Astrocyte of the cerebellum (primary cell): ENCODE results near the gene CFAP61.

Source experiments
- DNase-seq: peaks from one replicate; pipeline ENCODE4 v3.0.0-alpha.2; 2011; ENCODE audit warnings: low read depth
- H3K4me3 ChIP-seq: 2 replicates; pipeline ENCODE4 v1.5.1; 2011; ENCODE audit warnings: mild to moderate bottlenecking, low read depth, low read length, moderate library complexity
- in situ Hi-C: cut with HindIII; loops from 2 replicates; pipeline ENCODE4 v1.10.0; 2017; ENCODE audit warnings: low sequenced_read_pairs
- TF ChIP-seq, protein P1 (sequence below): IDR thresholded peaks from 2 replicates; pipeline ENCODE4 v1.5.1; 2012; ENCODE audit warnings: low read length, low read depth, moderate library complexity, mild to moderate bottlenecking; ENCODE audit errors: missing control alignments

Gene CFAP61

DNA sequence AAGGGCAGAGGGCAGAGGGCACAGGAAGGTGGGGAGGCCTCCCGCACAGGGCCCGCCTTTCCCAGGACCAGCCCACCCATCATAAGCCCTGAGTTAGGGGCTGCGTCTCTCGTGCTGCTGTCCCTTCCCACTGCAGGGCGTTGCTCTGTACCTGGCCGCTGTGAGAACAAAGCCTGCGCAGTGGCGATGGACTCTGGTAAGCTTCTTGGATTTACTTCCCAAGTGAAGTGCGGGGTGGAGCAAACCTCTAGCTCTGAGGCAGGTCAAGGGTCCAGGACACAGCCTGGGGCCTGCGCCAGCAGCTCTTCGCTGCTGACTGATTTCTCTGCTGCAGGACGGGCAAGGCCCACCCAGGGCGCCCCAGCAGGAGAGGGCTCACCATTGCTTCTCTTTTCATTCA lies 339.4 kb downstream of the CFAP61 start:
- in situ Hi-C loops: no loop called here
- no peak for DNase-seq
- TF ChIP-seq, protein P1, sequence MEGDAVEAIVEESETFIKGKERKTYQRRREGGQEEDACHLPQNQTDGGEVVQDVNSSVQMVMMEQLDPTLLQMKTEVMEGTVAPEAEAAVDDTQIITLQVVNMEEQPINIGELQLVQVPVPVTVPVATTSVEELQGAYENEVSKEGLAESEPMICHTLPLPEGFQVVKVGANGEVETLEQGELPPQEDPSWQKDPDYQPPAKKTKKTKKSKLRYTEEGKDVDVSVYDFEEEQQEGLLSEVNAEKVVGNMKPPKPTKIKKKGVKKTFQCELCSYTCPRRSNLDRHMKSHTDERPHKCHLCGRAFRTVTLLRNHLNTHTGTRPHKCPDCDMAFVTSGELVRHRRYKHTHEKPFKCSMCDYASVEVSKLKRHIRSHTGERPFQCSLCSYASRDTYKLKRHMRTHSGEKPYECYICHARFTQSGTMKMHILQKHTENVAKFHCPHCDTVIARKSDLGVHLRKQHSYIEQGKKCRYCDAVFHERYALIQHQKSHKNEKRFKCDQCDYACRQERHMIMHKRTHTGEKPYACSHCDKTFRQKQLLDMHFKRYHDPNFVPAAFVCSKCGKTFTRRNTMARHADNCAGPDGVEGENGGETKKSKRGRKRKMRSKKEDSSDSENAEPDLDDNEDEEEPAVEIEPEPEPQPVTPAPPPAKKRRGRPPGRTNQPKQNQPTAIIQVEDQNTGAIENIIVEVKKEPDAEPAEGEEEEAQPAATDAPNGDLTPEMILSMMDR: no peak
- no peak overlapping the region for H3K4me3 ChIP-seq

DNA sequence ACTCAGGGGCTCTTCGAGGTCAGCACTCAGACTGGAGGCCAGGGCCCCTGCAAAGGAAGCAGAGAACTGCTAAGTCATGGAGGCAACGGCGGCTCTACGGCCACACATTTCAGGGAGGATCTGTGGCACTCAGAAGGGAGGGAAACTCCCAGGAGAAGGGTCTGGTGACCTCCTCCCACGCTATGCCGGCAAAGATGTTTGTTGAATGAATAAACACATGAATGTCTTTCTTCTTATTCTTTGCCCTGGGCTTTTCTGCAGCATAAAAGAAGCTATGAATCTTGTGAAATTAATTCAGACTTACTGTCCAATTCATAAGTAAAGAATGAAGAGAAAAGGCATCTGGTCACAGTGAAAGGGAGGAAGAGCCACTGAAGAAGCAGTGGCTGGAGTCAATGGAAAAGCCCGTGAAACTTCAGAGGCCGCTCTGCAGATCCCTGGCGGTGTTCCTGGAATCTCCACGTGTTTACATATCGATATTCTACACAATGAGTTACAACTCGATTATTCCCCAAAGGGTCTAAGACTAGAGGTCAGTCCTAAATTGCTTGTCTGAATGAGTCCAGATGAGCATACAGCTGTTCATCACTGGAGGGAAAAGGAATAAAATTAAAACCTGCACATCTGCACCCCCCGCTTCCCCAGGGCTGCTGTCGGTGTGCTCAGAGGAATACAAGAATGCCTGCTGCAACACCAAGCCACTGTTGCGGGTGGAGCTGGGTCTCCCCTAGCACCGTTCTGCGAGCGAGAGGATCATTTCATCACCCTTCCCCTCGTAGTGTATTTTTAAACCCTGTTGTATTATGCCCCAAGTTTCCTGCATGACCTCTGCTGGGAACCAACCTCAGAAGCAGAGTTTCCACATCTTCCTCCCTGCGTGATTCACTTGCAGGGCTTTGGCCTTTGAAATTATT lies 341.1 kb downstream of the CFAP61 start:
- TF ChIP-seq, protein P1: no peak
- no peak overlapping the region for H3K4me3 ChIP-seq
- no peak for DNase-seq
- in situ Hi-C loops: no loop called here

DNA sequence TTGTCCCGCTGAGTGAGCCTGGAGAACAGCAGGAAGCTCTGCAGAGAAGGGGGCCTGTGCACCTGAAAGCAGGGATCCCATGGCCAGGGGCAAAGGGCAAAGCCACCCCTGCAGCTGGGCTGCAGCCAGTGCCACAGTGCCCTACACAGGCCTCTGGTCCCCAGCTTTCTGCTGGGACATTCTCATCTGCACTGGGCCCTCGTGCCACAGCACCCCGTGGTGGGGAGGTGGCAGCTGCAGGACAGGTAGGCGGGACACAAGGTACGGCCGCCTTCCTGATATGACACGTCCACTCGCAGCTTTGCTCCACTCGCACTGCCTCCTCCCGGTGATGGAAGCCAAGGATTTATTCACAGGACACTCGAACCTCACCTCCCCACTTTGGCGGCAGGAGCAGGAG lies 342.8 kb downstream of the CFAP61 start:
- DNase-seq: no peak
- H3K4me3 ChIP-seq: no peak overlapping the region
- TF ChIP-seq, protein P1: no peak
- in situ Hi-C loops: no loop called here

DNA sequence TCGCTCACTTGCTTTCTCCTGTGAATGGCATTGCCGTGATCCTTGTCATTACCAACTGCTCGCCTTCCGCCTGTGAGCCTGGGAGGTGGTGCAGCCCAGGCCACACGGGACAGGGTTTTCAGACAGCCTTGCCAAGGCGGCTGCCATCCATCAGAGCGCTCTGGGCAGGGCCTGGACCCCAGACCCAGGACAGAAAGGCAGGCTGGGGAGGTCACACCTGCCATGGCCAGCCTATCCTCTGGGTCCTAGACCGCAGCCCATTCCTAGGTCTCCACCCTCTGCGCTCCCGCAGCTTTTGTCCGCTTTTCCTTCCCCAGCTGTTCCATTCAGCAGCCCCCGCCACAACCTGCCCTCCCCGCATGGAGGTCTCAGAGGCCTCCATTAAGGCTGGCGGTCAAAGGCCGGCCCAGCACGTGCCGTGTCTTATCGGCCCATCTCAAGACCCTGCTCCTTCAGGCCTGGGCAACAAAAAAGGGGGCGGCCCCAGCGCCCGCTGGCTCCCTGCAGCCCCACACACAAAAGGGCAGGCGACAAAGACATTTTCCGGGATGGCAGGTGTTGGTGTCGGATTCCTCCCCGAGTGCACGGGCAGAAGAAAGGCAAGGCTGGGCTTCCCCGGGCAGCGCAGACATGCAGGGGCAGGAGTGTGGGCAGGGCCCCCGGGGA lies 343.7 kb downstream of the CFAP61 start:
- in situ Hi-C loops: no loop called here
- DNase-seq: no peak

DNA sequence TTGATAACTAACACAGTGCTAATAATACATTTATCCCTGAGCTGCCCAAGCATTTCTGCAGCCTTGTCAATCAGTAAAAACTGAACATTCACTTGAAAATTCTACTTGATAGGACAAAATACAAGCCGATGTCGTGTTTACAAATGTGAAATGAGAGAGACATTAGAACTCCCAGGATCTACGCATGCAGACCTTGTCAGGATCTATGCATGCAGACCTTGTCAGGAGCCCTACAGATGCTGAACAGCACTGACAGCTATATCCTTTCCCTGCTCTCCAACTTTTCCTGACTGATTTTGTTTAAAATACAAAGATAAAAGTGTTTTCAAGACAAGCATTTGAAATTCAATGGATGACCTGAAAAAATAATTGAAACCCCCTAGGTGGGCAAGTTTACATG lies 344.5 kb downstream of the CFAP61 start:
- H3K4me3 ChIP-seq: no peak overlapping the region
- in situ Hi-C loops: no loop called here
- no peak for DNase-seq
- TF ChIP-seq, protein P1: no peak

More for the DNA sequence above, 343.7 kb downstream of the CFAP61 start:
- no peak overlapping the region for H3K4me3 ChIP-seq
- TF ChIP-seq, protein P1: no peak

DNA sequence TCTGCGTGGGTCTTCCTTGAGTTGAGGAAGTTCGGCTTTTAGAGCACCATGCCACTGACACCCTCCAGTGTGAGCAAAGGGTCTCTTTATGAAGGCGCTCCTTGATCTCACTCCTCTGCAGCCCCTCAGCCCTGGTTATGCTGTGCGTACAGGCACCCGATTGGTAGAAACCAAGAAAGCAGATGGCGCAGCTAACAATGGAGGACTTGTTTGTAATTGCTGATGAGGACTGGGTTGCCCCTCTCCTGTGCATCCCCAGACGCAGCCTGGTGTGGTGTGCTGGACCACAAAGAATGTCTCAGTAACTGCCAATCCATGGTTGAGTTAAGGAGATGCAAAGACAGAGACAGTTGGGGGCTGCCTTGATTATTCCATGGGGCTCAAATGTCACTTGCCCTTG lies 345.8 kb downstream of the CFAP61 start:
- H3K4me3 ChIP-seq: no peak overlapping the region
- in situ Hi-C loops: no loop called here
- TF ChIP-seq, protein P1: no peak
- DNase-seq: no peak
